Measurements from ENCODE around the gene INPP5B.

INPP5B gene

DNA sequence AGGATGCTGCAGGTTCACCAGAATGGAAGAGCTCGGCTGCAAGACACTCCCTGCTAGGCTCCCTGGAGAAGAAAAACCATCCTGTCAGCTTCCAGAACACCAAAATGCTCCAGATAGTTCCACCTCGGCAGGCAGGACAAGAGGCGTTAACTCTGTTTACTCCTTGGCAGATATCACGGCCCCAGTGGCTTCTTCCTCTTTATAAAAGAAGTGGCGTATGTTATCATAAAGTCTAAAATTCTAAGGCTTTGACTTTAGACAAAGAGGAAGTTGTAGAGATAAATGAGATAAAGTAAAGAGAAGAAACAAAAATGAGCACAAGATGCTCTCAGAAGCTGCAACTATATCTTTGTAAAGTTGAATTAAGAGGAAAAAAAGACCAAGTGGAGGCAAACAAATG, 63.2 kb downstream of the INPP5B start:
- TF ChIP-seq CTCF (conservative IDR thresholded peaks at IDR 0.05; ENCODE audit: low read depth, low read length) = no peak
- DNase-seq (ENCODE audit: low read depth) = no peak
- H3K4me3 ChIP-seq (ENCODE audit: low read depth, low read length) = no peak overlapping the region

DNA sequence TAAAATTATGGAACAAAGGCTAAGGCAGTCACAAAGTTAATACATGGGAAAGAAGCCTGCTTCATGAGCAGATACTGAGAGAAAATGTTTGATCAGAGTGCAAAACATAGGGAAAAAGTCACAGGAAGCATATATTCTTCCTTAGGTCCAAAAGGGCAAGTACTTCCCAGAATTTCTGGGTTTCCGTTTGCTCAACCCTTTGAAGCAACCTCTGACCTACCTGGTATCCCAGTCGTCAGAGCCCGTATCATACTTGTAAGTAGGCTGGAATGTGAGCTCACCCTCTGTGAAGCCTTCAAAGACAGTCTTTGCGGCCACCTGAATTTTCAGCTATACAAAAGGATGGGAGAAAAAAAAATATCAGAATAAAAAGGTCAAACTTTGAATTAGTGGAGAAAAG, 67.0 kb downstream of the INPP5B start:
- no peak overlapping the region for H3K4me3 ChIP-seq (ENCODE audit: low read depth, low read length)
- TF ChIP-seq CTCF (conservative IDR thresholded peaks at IDR 0.05; ENCODE audit: low read depth, low read length) = no peak
- DNase-seq (ENCODE audit: low read depth) = no peak

- no peak overlapping the region for H3K4me3 ChIP-seq (ENCODE audit: low read depth, low read length)
- DNase-seq (ENCODE audit: low read depth) = no peak
- TF ChIP-seq CTCF (conservative IDR thresholded peaks at IDR 0.05; ENCODE audit: low read depth, low read length) = no peak
Observed at GRCh38 chr1:37878071-37878470, 68.8 kb downstream of the INPP5B start.

- TF ChIP-seq CTCF (conservative IDR thresholded peaks at IDR 0.05; ENCODE audit: low read depth, low read length) = peak; percentile 54
- H3K4me3 ChIP-seq (ENCODE audit: low read depth, low read length) = no peak overlapping the region
- peak; percentile 62 for DNase-seq (ENCODE audit: low read depth)
Observed at GRCh38 chr1:37875833-37876232, 71.0 kb downstream of the INPP5B start.

DNA sequence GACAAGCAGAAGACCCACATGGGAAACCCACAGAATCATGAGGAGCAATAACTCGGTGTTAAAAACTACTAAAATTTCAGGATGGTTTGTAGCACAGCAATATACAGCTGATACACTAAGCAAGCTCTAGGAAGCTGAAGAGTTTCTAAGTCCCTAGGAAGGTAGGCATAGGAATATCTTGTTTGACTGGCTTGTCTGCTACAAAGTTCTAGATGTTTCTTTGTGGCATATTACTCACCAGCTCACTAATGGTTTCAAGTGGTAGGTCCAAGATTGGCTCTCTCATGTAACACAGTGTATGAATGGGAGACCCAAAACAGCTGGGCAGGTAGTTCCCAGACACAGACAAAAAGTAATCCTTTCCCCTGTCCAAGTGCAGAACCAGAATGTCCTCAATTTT, 74.2 kb downstream of the INPP5B start:
- no peak for DNase-seq (ENCODE audit: low read depth)

DNA sequence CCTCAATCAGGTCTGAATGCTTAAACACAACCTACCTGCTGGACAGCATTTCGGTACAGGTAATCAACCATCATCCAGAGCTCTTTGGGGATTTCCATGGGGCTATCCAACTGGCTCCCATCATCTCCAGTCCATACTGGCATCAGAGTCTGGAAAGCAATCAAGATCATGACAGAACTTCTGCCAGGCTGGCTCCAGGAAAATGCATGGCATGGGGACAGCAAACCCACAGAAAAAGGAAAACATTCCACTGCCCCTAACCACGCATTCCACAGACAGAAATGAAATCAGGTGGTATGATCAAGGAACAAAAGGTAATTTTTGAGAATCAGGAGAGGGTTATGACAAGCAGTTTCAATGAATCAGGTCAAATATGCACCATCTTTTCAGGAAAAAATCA, 78.4 kb downstream of the INPP5B start:
- TF ChIP-seq CTCF (conservative IDR thresholded peaks at IDR 0.05; ENCODE audit: low read depth, low read length) = no peak
- no peak overlapping the region for H3K4me3 ChIP-seq (ENCODE audit: low read depth, low read length)
- no peak for DNase-seq (ENCODE audit: low read depth)

More for the DNA sequence above, 74.2 kb downstream of the INPP5B start:
- no peak for TF ChIP-seq CTCF (conservative IDR thresholded peaks at IDR 0.05; ENCODE audit: low read depth, low read length)
- no peak overlapping the region for H3K4me3 ChIP-seq (ENCODE audit: low read depth, low read length)

DNA sequence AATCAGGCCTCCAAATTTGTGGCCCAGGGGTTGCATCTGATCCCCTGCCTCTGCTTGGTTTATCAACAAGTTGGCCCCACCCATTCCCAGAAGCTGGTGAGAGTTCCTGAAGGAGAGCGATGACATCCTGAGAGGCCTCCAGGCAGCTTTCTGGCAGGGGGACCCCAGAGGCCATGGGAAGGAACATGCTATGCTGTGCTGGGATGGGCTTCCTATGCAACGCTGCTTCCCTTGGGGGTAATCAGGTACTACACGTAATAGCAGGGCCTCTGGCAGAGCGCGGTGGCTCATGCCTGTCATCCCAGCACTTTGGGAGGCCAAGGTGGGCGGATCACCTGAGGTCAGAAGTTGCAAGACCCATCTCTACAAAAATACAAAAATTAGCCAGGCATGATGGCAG, 79.1 kb downstream of the INPP5B start:
- TF ChIP-seq CTCF (conservative IDR thresholded peaks at IDR 0.05; ENCODE audit: low read depth, low read length) = no peak
- no peak overlapping the region for H3K4me3 ChIP-seq (ENCODE audit: low read depth, low read length)

More for the DNA sequence above, 79.1 kb downstream of the INPP5B start:
- DNase-seq (ENCODE audit: low read depth) = no peak
